Mesothelial cell of epicardium (in vitro differentiated cells): ENCODE measurements around the gene TEDDM1. TPM values are rescaled to one million over a fixed set of nuclear protein-coding genes. Genes with fewer than 3 reads are reported as not detected.

Source experiments
- DNase-seq, 2 experiments: peaks; one replicate each; pipeline ENCODE4 v3.0.0; 2021; ENCODE audit warnings: low spot score in 2 of 2; ENCODE audit not compliant: unreplicated experiment in 2 of 2
- H3K27ac Mint-ChIP-seq: 2 replicates; pipeline ENCODE4 v1.8.0; 2021; ENCODE audit warnings: mixed read lengths
- H3K27me3 Mint-ChIP-seq: 2 replicates; pipeline ENCODE4 v1.8.0; 2021; ENCODE audit warnings: low read depth, mixed read lengths
- H3K36me3 Mint-ChIP-seq: 2 replicates; pipeline ENCODE4 v1.8.0; 2021; ENCODE audit warnings: mixed read lengths
- H3K4me1 Mint-ChIP-seq: 2 replicates; pipeline ENCODE4 v1.8.0; 2021; ENCODE audit warnings: mixed read lengths
- H3K4me3 Mint-ChIP-seq: 2 replicates; pipeline ENCODE4 v1.8.0; 2021; ENCODE audit warnings: mild to moderate bottlenecking, moderate library complexity, mixed read lengths
- H3K9me3 Mint-ChIP-seq: 2 replicates; pipeline ENCODE4 v1.8.0; 2021; ENCODE audit warnings: mixed read lengths
- total RNA-seq: library from RNA; stranded (reverse); gene quantifications from 3 replicates; pipeline ENCODE4 v1.2.1, GENCODE V29; 2021
- TF ChIP-seq, protein P1 (sequence below): fragments of 200-600 bp; sonication (generic); IDR thresholded peaks from one replicate; pipeline ENCODE4 v1.5.0; 2021; ENCODE audit warnings: antibody characterized with exemption; ENCODE audit not compliant: unreplicated experiment

TEDDM1 gene
- total RNA-seq, 1 donor from 2014 or later = not detected

DNA sequence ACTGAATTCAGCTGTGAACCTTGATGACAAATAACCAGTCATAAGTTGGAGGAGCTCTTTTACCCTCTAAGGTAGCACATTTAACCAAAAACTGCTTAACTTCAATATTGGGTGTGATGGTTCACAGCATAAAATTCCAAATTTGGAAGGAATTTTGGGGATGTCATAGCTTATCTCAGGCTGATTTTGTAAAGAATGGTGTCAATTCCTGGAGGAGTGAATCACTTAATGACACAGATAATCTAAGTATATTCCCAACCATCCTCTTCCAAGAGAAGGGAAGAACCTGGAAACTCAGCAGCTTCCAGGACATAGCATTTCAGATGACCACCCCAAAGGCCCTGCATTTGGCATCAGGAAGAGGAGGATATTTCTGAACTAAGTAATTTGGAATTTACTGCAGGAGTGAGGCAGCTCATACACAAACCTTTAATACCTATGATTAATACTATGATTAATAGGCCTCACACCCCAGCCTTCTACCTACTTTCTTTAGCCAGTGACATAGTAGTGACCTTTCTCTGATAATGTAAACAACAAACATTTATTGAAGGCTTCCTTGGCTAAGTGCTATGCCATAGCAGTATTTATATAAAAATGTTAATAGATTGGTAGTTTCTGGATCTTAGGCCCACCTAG is 23.4 kb downstream of the TEDDM1 start:
- Mint-ChIP-seq H3K4me3 (no peak overlapping the region), H3K36me3 (peaks cover 10% of the 10 kb centered on the region), H3K27me3 (no peaks in the 10 kb centered on the region), H3K27ac (no peak overlapping the region), H3K9me3 (no peaks in the 10 kb centered on the region), H3K4me1 (no peaks in the 10 kb centered on the region)
- TF ChIP-seq, protein P1, sequence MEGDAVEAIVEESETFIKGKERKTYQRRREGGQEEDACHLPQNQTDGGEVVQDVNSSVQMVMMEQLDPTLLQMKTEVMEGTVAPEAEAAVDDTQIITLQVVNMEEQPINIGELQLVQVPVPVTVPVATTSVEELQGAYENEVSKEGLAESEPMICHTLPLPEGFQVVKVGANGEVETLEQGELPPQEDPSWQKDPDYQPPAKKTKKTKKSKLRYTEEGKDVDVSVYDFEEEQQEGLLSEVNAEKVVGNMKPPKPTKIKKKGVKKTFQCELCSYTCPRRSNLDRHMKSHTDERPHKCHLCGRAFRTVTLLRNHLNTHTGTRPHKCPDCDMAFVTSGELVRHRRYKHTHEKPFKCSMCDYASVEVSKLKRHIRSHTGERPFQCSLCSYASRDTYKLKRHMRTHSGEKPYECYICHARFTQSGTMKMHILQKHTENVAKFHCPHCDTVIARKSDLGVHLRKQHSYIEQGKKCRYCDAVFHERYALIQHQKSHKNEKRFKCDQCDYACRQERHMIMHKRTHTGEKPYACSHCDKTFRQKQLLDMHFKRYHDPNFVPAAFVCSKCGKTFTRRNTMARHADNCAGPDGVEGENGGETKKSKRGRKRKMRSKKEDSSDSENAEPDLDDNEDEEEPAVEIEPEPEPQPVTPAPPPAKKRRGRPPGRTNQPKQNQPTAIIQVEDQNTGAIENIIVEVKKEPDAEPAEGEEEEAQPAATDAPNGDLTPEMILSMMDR = no peak
- DNase-seq = no peak

DNA sequence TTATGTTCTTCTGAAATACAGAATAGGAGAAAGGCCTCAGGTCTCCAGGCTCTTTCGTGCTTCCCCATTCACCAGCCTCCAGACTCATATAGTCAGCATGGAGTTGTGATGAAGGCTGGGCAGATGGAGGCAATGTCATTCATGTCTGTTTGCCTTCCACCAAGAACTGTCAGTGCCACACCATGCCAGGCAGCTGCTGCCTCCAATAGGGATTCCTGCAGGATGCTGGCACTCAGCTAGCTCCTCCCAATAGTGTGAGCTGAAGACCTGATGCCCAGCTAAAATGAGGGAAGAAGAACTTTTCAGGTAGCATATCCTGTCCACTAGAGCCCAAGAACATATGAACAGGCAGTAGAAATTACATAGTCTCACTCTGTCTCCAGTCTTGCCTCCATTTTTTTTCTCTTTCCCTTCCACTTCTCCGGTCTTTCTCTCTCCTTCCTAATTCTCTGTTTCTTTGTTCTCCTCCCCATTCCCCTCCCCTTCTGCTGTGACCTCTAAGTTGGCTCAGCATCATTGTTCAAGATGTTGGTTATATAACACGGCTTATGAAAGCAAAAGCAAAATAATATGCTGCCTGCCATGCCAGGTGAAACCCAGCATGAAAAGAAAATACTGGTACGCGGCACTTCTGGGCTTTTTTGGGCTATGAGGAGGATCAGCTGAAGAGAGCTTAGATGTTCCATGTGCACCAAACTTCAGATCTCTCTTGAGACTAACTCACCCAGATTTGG is 26.2 kb downstream of the TEDDM1 start:
- Mint-ChIP-seq H3K9me3 (no peaks in the 10 kb centered on the region), H3K27ac (no peak overlapping the region), H3K27me3 (no peaks in the 10 kb centered on the region), H3K4me3 (no peak overlapping the region), H3K36me3 (no peaks in the 10 kb centered on the region), H3K4me1 (no peaks in the 10 kb centered on the region)
- TF ChIP-seq, protein P1 = no peak
- DNase-seq = no peak

DNA sequence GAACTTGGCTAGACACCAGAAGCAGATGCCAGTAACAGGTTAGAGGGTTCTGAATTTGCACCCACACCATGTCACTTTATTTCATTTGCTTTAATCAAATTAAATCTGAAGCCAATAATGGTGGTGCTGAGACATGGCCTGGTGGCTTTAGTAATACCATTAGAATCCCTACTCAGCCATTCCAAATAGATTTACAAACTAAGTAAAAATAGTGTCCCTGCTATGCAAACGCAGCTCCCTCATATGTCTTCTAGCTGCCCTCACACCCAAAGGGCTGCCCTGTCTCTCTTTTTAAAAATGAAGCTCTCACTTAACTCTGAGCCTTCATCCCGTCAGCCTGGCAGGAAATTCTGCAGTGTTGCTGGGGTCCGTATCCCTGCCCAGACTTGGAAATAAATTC is 29.9 kb downstream of the TEDDM1 start:
- Mint-ChIP-seq H3K27ac (no peak overlapping the region), H3K4me1 (no peaks in the 10 kb centered on the region), H3K4me3 (no peak overlapping the region), H3K36me3 (no peaks in the 10 kb centered on the region), H3K9me3 (peaks cover 4% of the 10 kb centered on the region), H3K27me3 (peaks cover 7% of the 10 kb centered on the region)
- no peak for DNase-seq
- TF ChIP-seq, protein P1 = no peak

DNA sequence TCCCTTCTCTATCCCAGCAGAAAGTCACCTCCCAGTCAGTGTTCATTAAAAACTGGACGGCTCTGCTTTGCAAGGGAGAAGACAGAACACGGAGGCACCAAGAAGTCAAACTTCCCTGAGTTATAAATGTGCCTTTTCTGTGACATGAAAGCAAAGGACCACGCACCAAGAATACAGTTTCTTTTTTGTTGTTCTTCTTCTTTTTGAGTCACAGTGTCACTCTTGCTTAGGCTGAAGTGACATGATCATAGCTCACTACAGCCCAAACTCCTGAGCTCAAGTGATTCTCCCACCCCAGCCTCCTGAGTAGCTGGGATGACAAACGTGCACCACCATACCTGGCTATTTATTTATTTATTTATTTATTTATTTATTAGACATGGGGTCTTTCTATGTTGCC is 31.6 kb downstream of the TEDDM1 start:
- H3K27ac Mint-ChIP-seq = no peak overlapping the region
- peaks cover 7% of the 10 kb centered on the region for H3K27me3 Mint-ChIP-seq
- TF ChIP-seq, protein P1 = no peak
- H3K9me3 Mint-ChIP-seq = peaks cover 4% of the 10 kb centered on the region
- no peaks in the 10 kb centered on the region for H3K4me1 Mint-ChIP-seq
- no peak for DNase-seq
- H3K36me3 Mint-ChIP-seq = no peaks in the 10 kb centered on the region
- H3K4me3 Mint-ChIP-seq = no peak overlapping the region

DNA sequence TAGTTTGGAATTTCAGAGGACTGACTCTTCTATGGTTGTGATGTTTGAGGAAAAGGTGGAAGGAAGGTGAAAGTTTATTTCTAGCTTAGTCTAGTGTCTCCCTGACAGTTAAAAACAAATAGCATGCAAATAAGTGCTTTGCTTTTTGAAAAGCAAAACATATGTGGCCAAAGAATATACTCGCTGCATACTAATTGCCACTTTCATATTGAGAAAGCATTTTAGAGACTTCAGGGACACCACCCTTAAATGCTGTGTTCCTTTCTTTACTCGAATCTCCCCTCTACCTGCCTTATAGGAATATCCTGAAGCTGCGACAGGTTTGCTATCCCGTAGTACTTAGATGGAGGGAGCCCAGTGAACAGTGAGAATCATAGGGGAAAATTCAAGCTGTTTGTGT is 32.1 kb downstream of the TEDDM1 start:
- DNase-seq = no peak
- Mint-ChIP-seq H3K27me3 (peaks cover 7% of the 10 kb centered on the region), H3K36me3 (no peaks in the 10 kb centered on the region), H3K27ac (no peak overlapping the region), H3K4me1 (no peaks in the 10 kb centered on the region), H3K4me3 (no peak overlapping the region), H3K9me3 (peaks cover 4% of the 10 kb centered on the region)
- TF ChIP-seq, protein P1 = no peak
